Common myeloid progenitor, CD34-positive (primary cell): Measurements from ENCODE around the gene LSM14A.
"Not testable (repeated sequence)": the region's sequence is repeated elsewhere in the genome, so short reads cannot be mapped to it uniquely, and the experiment has no call there.

ENCODE experiments used
- CTCF ChIA-PET: fragments of 350-600 bp; sonication (Branson Sonifier 250); formaldehyde crosslinking; loops from one replicate; lab custom pipeline; 2021; ENCODE audit warnings: antibody characterized with exemption; lab: Charles Lee
- POLR2A ChIA-PET: fragments of 350-600 bp; sonication (Branson Sonifier 250); formaldehyde crosslinking; loops from one replicate; lab custom pipeline; 2021; ENCODE audit warnings: antibody characterized with exemption; lab: Charles Lee
- DNase-seq, 3 donors: peaks; one replicate each; pipeline versions ENCODE4 v3.0.0 to v3.0.0-alpha.2; 2013
- H3K27ac ChIP-seq, 2 experiments: 1 replicate in 1 of 2; 2 replicates in 1 of 2; pipeline ENCODE4 v1.7.0; 2013; ENCODE audit warnings: inconsistent platforms in 2 of 2, low read length in 2 of 2, mild to moderate bottlenecking in 2 of 2, low read depth in 1 of 2, moderate library complexity in 1 of 2; ENCODE audit not compliant: severe bottlenecking in 2 of 2, insufficient read depth in 1 of 2, poor library complexity in 1 of 2
- H3K27me3 ChIP-seq, 5 experiments: replicated peaks in 2 of 5; 1 replicate in 3 of 5; 2 replicates in 2 of 5; pipeline versions ENCODE4 v1.6.1 to v1.7.0; 2013; ENCODE audit warnings: low read length in 4 of 5, mild to moderate bottlenecking in 2 of 5, moderate library complexity in 2 of 5, inconsistent platforms in 1 of 5; ENCODE audit not compliant: insufficient read depth in 5 of 5, control insufficient read depth in 4 of 5
- H3K36me3 ChIP-seq, 4 experiments: 1 replicate in 2 of 4; 2 replicates in 2 of 4; pipeline versions ENCODE4 v1.6.1 to v1.7.0; 2013; ENCODE audit warnings: low read length in 3 of 4, control low read depth in 1 of 4, mild to moderate bottlenecking in 1 of 4; ENCODE audit not compliant: control insufficient read depth in 4 of 4, insufficient read depth in 4 of 4
- H3K4me1 ChIP-seq, 4 experiments: 1 replicate in 3 of 4; 2 replicates in 1 of 4; pipeline versions ENCODE4 v1.6.1 to v1.7.1; 2013; ENCODE audit warnings: low read length in 3 of 4, mild to moderate bottlenecking in 3 of 4, control low read depth in 1 of 4, inconsistent platforms in 1 of 4, moderate library complexity in 1 of 4; ENCODE audit not compliant: control insufficient read depth in 4 of 4, insufficient read depth in 4 of 4; ENCODE audit errors: control extremely low read depth in 1 of 4
- H3K4me3 ChIP-seq, 7 experiments: 1 replicate in 4 of 7; 2 replicates in 3 of 7; pipeline versions ENCODE4 v1.5.1 to v1.7.0; 2013; ENCODE audit warnings: mild to moderate bottlenecking in 7 of 7, low read length in 6 of 7, moderate library complexity in 6 of 7, inconsistent platforms in 2 of 7, low read depth in 2 of 7, control low read depth in 1 of 7; ENCODE audit not compliant: insufficient read depth in 4 of 7, control insufficient read depth in 1 of 7; ENCODE audit errors: extremely low read depth in 1 of 7
- H3K9me3 ChIP-seq, 5 experiments: 1 replicate in 4 of 5; 2 replicates in 1 of 5; pipeline versions ENCODE4 v1.6.1 to v1.7.1; 2013; ENCODE audit warnings: low read length in 4 of 5, mild to moderate bottlenecking in 2 of 5, inconsistent platforms in 1 of 5, low read depth in 1 of 5, moderate library complexity in 1 of 5; ENCODE audit not compliant: control insufficient read depth in 4 of 5, insufficient read depth in 2 of 5; ENCODE audit errors: control extremely low read depth in 1 of 5
- WGBS: methylation state at CpG from one replicate; pipeline ENCODE4 v1.1.5; 2013; ENCODE audit not compliant: insufficient coverage; 5-methylcytosine and 5-hydroxymethylcytosine counted together

LSM14A gene

GRCh38 chr19:34155686-34156085 lies 16.6 kb upstream of the LSM14A start:
- no peak overlapping the region for H3K27ac ChIP-seq
- POLR2A ChIA-PET = no interaction called here
- H3K4me1 ChIP-seq = no peaks in the 10 kb centered on the region
- H3K27me3 ChIP-seq = no peaks in the 10 kb centered on the region
- no peaks in the 10 kb centered on the region for H3K9me3 ChIP-seq
- CTCF ChIA-PET = no interaction called here
- H3K36me3 ChIP-seq = no peaks in the 10 kb centered on the region
- no peak for DNase-seq
- WGBS = 100% methylated on average over 3 of the region's 5 CpGs
- no peak overlapping the region for H3K4me3 ChIP-seq

DNA sequence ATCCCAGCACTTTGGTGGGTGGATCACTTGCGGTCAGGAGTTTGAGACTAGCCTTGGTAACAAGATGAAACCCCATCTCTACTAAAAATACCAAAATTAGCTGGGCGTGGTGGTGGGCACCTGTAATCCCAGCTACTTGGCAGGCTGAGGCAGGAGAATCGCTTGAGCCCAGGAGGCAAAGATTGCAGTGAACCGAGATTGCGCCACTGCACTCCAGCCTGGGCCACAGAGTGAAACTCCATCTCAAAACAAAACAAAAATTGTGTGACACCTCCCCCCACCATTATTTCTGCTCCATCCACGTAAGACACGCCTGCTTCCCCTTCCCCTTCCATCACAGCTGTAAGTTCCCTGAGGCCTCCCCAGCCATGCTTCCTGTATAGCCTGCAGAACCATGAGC lies 13.3 kb upstream of the LSM14A start:
- WGBS = 82% methylated on average over 3 of the region's 7 CpGs
- CTCF ChIA-PET, POLR2A ChIA-PET: not testable (repeated sequence)

DNA sequence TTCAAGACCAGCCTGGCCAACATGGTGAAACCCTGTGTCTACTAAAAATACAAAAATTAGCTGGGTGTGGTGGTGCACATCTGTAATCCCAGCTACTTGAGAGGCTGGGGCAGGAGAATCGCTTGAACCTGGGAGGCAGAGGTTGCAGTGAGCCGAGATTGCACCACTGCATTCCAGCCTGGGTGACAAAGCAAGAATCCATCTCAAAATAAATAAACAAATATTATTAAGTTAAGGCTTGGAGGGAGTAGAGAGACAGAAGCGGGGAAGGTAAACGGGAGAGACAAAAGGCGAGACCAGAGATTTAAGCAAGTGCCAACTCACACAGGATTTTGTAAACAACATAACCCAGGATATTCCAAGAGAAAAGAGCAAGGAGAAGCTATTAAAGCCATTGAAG lies 12.8 kb upstream of the LSM14A start:
- CTCF ChIA-PET, H3K27ac ChIP-seq, H3K4me1 ChIP-seq, POLR2A ChIA-PET, DNase-seq, H3K4me3 ChIP-seq, H3K36me3 ChIP-seq, H3K9me3 ChIP-seq, H3K27me3 ChIP-seq: not testable (repeated sequence)
- 94% methylated on average over 3 of the region's 5 CpGs for WGBS

More for the DNA sequence above, 13.3 kb upstream of the LSM14A start:
- H3K4me3 ChIP-seq, H3K4me1 ChIP-seq, H3K36me3 ChIP-seq, H3K27ac ChIP-seq, H3K27me3 ChIP-seq, DNase-seq, H3K9me3 ChIP-seq: not testable (repeated sequence)

DNA sequence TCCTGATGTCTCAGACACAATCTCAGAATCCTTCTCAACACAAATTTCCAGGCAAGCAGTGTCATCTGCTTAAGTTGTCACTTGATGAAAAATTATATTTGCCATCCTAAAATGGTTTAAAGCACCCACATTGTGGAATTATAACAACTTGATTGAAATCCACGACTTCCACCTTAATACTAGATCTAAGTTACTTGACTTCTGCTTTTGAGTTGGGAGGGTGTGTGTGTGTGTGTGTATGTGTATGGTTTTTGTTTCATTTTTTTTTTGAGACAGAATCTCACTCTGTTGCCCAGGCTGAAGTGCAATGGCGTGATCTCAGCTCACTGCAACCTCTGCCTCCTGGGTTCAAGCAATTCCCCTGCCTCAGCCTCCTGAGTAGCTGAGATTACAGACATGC lies 10.4 kb upstream of the LSM14A start:
- H3K27ac ChIP-seq, CTCF ChIA-PET: not testable (repeated sequence)

GRCh38 chr19:34165295-34165738 lies 7.0 kb upstream of the LSM14A start:
- 85% methylated on average over 6 of the region's 8 CpGs for WGBS
- Histone ChIP-seq H3K27ac (no peak overlapping the region), H3K27me3 (no peaks in the 10 kb centered on the region), H3K4me1 (peaks cover 0 to 3% (median 0%) of the 10 kb centered on the region in 4 experiments), H3K4me3 (no peak overlapping the region), H3K36me3 (no peaks in the 10 kb centered on the region), H3K9me3 (no peaks in the 10 kb centered on the region)
- ChIA-PET POLR2A (no interaction called here), CTCF (no interaction called here)
- no peak for DNase-seq

More for the DNA sequence above, 10.4 kb upstream of the LSM14A start:
- H3K9me3 ChIP-seq, H3K4me3 ChIP-seq, H3K36me3 ChIP-seq, H3K4me1 ChIP-seq, H3K27me3 ChIP-seq, POLR2A ChIA-PET: not testable (repeated sequence)
- DNase-seq = peak in 2 of 3 donors; percentile 34 to 49
- 100% methylated on average over 1 of the region's 2 CpGs for WGBS

GRCh38 chr19:34169475-34170199 lies 2.7 kb upstream of the LSM14A start:
- WGBS = 93% methylated on average over 3 of the region's 12 CpGs
- H3K27me3 ChIP-seq, H3K27ac ChIP-seq, H3K4me3 ChIP-seq, POLR2A ChIA-PET, DNase-seq, H3K36me3 ChIP-seq, H3K9me3 ChIP-seq: not testable (repeated sequence)
- peaks cover 13 to 25% (median 20%) of the 10 kb centered on the region in 4 experiments for H3K4me1 ChIP-seq
- CTCF ChIA-PET = interaction anchor here (1.1 to 2.0 kb wide), 3 partner anchors 12 to 48 kb away, joined by 3 to 6 read pairs (median 3); no protein-coding TSS in a partner anchor

DNA sequence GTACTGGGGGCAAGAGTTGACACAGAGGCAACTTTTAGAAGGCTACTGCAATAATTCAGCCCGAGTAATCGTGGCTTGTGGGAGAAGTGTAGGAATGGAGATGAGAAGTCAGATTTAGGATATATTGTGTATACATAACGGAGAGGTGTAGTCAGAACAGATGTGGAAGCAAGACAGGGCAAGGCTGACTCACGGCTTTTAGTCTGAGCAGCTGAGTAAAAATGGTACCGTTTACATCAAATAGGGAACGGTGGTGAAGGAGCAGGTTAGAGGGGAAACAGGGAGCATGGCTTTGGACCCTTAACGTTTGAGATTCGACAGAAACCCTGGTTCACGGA lies 796 bp upstream of the LSM14A start:
- peak in 2 of 3 donors; percentile 65 to 70 for DNase-seq
- WGBS = 33% methylated on average over 9 of the region's 9 CpGs
- Histone ChIP-seq H3K4me1 (peaks cover 16 to 37% (median 26%) of the 10 kb centered on the region in 4 experiments), H3K4me3 (peak overlapping the region in 6 of 7 experiments; percentile 49 to 92 (median 76)), H3K9me3 (no peaks in the 10 kb centered on the region), H3K36me3 (no peaks in the 10 kb centered on the region), H3K27ac (peak overlapping the region; percentile 74 to 97), H3K27me3 (no peaks in the 10 kb centered on the region)
- CTCF ChIA-PET = interaction anchor here (1.0 kb wide), 1 partner anchor 14 kb away, joined by 3 read pairs; no protein-coding TSS in a partner anchor
- POLR2A ChIA-PET = interaction anchor here (0.5 to 0.8 kb wide), 2 partner anchors 55 to 506 kb away, joined by 4 read pairs; no protein-coding TSS in a partner anchor
